Measurements from ENCODE around the gene SPTSSB.

SPTSSB gene

GRCh38 chr3:161314836-161315395, 56.4 kb downstream of the SPTSSB start:
- in situ Hi-C loops (cut with HindIII; ENCODE audit: low pct_ligation_motif_present, low pct_unique_long_range_greater_than_20kb, low sequenced_read_pairs): no loop called here
- DNase-seq: no peak

DNA sequence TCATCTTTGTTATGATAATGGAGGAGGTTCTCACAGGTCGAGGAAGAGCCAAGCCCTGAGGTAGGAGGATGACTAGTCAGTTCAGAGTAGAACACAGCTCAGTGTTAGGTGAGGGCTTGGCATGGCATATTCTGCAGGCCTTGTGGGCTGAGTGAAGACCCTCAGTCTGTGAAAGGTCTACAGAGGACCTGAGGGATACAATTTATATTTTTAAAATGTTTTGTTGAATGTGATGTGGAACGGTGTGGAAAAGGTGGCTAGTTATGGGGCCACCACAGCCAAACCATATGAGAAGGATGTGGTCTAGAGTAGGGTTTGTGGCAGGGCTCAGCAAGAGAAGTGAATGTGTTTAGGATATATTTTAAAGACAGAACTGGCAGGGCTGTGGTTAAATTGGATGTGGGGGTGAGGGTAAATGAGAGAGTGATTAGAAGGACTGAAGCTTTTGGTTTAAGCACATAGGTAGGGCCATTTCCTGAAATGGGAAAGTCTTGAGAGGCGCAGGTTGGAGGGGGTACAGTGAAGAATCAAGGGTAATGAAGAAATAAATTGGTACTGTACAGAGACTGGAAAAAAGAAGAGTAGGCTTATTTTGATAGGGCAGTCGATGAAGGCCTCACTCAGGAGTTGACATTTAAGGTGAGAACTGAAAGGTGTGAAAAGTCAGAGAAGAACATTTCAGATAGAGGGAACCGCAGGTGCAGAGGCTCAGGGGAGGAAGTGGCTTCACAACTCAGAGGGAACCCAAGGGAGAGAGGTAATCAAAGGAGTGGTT, 60.5 kb downstream of the SPTSSB start:
- no peak for DNase-seq
- in situ Hi-C loops (cut with HindIII; ENCODE audit: low pct_ligation_motif_present, low pct_unique_long_range_greater_than_20kb, low sequenced_read_pairs): no loop called here

- peak; percentile 14 for DNase-seq
- in situ Hi-C loops (cut with HindIII; ENCODE audit: low pct_ligation_motif_present, low pct_unique_long_range_greater_than_20kb, low sequenced_read_pairs): no loop called here
Measured at GRCh38 chr3:161305095-161305991, 66.0 kb downstream of the SPTSSB start.

- in situ Hi-C loops (cut with HindIII; ENCODE audit: low pct_ligation_motif_present, low pct_unique_long_range_greater_than_20kb, low sequenced_read_pairs): no loop called here
- DNase-seq: no peak
Measured at GRCh38 chr3:161296814-161297213, 74.5 kb downstream of the SPTSSB start.

DNA sequence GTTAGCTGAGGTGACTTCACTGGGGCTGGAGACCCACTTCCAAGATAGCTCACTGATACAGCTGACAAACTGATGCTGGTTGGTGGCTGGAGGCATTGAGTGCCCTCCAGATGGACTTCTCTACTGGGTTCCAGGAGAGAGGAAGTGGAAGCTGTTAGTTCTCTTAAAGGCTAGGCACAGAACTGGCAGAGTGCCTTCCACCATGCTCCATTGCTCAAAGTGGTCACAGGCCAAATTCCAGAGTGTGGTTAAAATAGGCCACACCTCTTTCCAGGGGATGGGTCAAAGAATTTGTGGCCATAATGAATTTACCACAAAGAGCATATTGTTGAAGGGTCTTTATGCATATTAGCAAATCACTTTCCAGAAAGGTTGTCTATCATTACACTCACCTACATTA, 76.0 kb downstream of the SPTSSB start:
- in situ Hi-C loops (cut with HindIII; ENCODE audit: low pct_ligation_motif_present, low pct_unique_long_range_greater_than_20kb, low sequenced_read_pairs): no loop called here
- DNase-seq: peak; percentile 31
